Pancreas (tissue), 10 donors: ENCODE measurements around the gene HAAO. TPM values are rescaled to one million over a fixed set of nuclear protein-coding genes. Genes with fewer than 3 reads are reported as not detected.

ENCODE experiments used
- ATAC-seq, 4 donors: fragments of 200-7000 bp; cut with Tn5 transposase; one replicate each; pipeline versions ENCODE4 v1.8.0 to v1.9.1; 2020; ENCODE audit warnings: mild to moderate bottlenecking in 4 of 4, moderate library complexity in 4 of 4
- DNase-seq, 6 donors: peaks; one replicate each; pipeline ENCODE4 v3.0.0-alpha.2; 2020
- FAIRE-seq: peaks from 2 replicates; lab custom pipeline; 2012; peaks lifted over from hg19 to GRCh38; lab: Jason Lieb, UNC
- H3K27ac ChIP-seq, 4 donors: fragments of 200-600 bp; sonication (generic); 1 replicate in 3 of 4; 2 replicates in 1 of 4; pipeline versions ENCODE4 v1.5.0 to v1.8.0; 2020
- H3K27me3 ChIP-seq, 4 donors: fragments of 200-600 bp; one replicate each; pipeline ENCODE4 v1.8.0; 2021
- H3K36me3 ChIP-seq, 3 donors: fragments of 200-600 bp; sonication (generic) in 1 of 3; one replicate each; pipeline versions ENCODE4 v1.5.0 to v1.8.0; 2020 to 2021
- H3K4me1 ChIP-seq, 3 donors: fragments of 200-600 bp; one replicate each; pipeline ENCODE4 v1.8.0; 2021
- H3K4me3 ChIP-seq, 4 donors: fragments of 200-600 bp; sonication (generic) in 2 of 4; one replicate each; pipeline versions ENCODE4 v1.5.0 to v1.8.0; 2020 to 2021
- H3K9me3 ChIP-seq, 4 donors: fragments of 200-600 bp; one replicate each; pipeline ENCODE4 v1.8.0; 2021
- CTCF ChIP-seq, 4 donors: fragments of 200-600 bp; sonication (generic) in 3 of 4; IDR thresholded peaks; one replicate each; pipeline versions ENCODE4 v1.5.0 to v1.8.0; 2021; ENCODE audit warnings: antibody characterized with exemption in 4 of 4
- WGBS, 2 donors: extraction: QIAGEN DNeasy Blood & Tissue Kit; methylation state at CpG; one replicate each; pipeline ENCODE4 v1.1.7; 2013; 5-methylcytosine and 5-hydroxymethylcytosine counted together
- intact Hi-C, 3 donors: fragments of 100-400 bp; cut with DNase I; formaldehyde crosslinking; loops; one replicate each; pipeline versions ENCODE4 v1.11.1 to v1.14.2; 2022
- polyA plus RNA-seq, 2 donors: library from polyadenylated mRNA; stranded (reverse); fragments of 200-250 nt; gene quantifications; one replicate each; pipeline ENCODE4 v1.2.3, GENCODE V29; 2013
- total RNA-seq, 6 donors: library from RNA; stranded (reverse); fragmentation: NEBNext Ultra II Directional in 4 of 6; extraction: Animal tissue kit (Norgen Biotek cat#: 25700) in 4 of 6; gene quantifications; one replicate each; pipeline versions ENCODE4 v1.2.1 to v1.2.4, GENCODE V29; 2021 to 2023
- donor health status: healthy with polysubstance abuse.
- donor health status: DM: no; HTN: no; CAD: no; lungs with moderate emphysema.
- donor health status: DM: no; HTN: no; CAD: no.
- donor health status: control.
- donor health status: control.
- donor health status: Bipolar disorder and iron deficiency.
- donor health status: DM: yes; HTN: yes; CAD: no.
- donor health status: DM: no; HTN: no; CAD: no.
- donor health status: DM: no; HTN: no; CAD: no.
- donor health status: DM: yes; HTN: yes; CAD: no.

Gene HAAO
- total and polyA plus RNA-seq, 8 donors = 10.9 to 35.4 (median 21.5) TPM

- Histone ChIP-seq H3K4me3 (no peak overlapping the region), H3K4me1 (peaks cover 5 to 9% (median 6%) of the 10 kb centered on the region in 3 donors), H3K36me3 (no peaks in the 10 kb centered on the region), H3K27ac (no peak overlapping the region), H3K9me3 (no peaks in the 10 kb centered on the region), H3K27me3 (no peaks in the 10 kb centered on the region)
- intact Hi-C loops = no loop called here
- FAIRE-seq (no peak), DNase-seq (no peak), ATAC-seq (no peak)
- WGBS, 2 donors = 89% methylated on average over 4 of the region's 4 CpGs
- no peak for TF ChIP-seq CTCF (IDR thresholded peaks at IDR 0.05)
Observed at GRCh38 chr2:42748840-42749239, 43.5 kb downstream of the HAAO start.

- Histone ChIP-seq H3K4me1 (no peaks in the 10 kb centered on the region), H3K27ac (no peak overlapping the region), H3K27me3 (no peaks in the 10 kb centered on the region), H3K9me3 (no peaks in the 10 kb centered on the region), H3K36me3 (no peaks in the 10 kb centered on the region), H3K4me3 (no peak overlapping the region)
- TF ChIP-seq CTCF (IDR thresholded peaks at IDR 0.05) = no peak
- WGBS, 2 donors = 97 to 100% methylated on average over 3 of the region's 3 CpGs
- intact Hi-C loops = no loop called here
- no peak for FAIRE-seq
- no peak for DNase-seq
- no peak for ATAC-seq
Observed at GRCh38 chr2:42747422-42747821, 45.0 kb downstream of the HAAO start.

GRCh38 chr2:42744545-42745082 is 47.8 kb downstream of the HAAO start:
- intact Hi-C loops = no loop called here
- ATAC-seq (no peak), FAIRE-seq (no peak), DNase-seq (no peak)
- no peak for TF ChIP-seq CTCF (IDR thresholded peaks at IDR 0.05)
- no peak overlapping the region for H3K4me3 ChIP-seq
- H3K27ac ChIP-seq = no peak overlapping the region
- no peaks in the 10 kb centered on the region for H3K9me3 ChIP-seq
- WGBS, 2 donors = 88 to 96% methylated on average over 3 of the region's 3 CpGs
- no peaks in the 10 kb centered on the region for H3K36me3 ChIP-seq
- H3K27me3 ChIP-seq = no peaks in the 10 kb centered on the region
- H3K4me1 ChIP-seq = no peaks in the 10 kb centered on the region

GRCh38 chr2:42743659-42743990 is 48.8 kb downstream of the HAAO start:
- no peak for ATAC-seq
- FAIRE-seq = no peak
- H3K27ac ChIP-seq = no peak overlapping the region
- WGBS, 2 donors = 84 to 95% methylated on average over 1 of the region's 1 CpG
- no peak for DNase-seq
- TF ChIP-seq CTCF (IDR thresholded peaks at IDR 0.05) = no peak
- no peaks in the 10 kb centered on the region for H3K27me3 ChIP-seq
- no peaks in the 10 kb centered on the region for H3K9me3 ChIP-seq
- H3K4me1 ChIP-seq = no peaks in the 10 kb centered on the region
- intact Hi-C loops = no loop called here
- no peaks in the 10 kb centered on the region for H3K36me3 ChIP-seq
- H3K4me3 ChIP-seq = no peak overlapping the region

GRCh38 chr2:42742740-42743658 is 49.4 kb downstream of the HAAO start:
- H3K36me3 ChIP-seq = no peaks in the 10 kb centered on the region
- DNase-seq (no peak), FAIRE-seq (no peak), ATAC-seq (no peak)
- H3K4me3 ChIP-seq = no peak overlapping the region
- no peak overlapping the region for H3K27ac ChIP-seq
- no peaks in the 10 kb centered on the region for H3K27me3 ChIP-seq
- no peak for TF ChIP-seq CTCF (IDR thresholded peaks at IDR 0.05)
- no peaks in the 10 kb centered on the region for H3K4me1 ChIP-seq
- 75% methylated on average over 2 of the region's 2 CpGs for WGBS, 2 donors
- intact Hi-C loops = no loop called here
- no peaks in the 10 kb centered on the region for H3K9me3 ChIP-seq
